A673 (cell line): Measurements from ENCODE around the gene MTMR8.

Experiments
- EZH2 ChIP-seq: fragments of 200-600 bp; sonication (generic); IDR thresholded peaks from 2 replicates; pipeline ENCODE4 v1.6.1; 2017; ENCODE audit warnings: borderline replicate concordance, low read depth, mild to moderate bottlenecking, mixed read lengths, antibody characterized with exemption, low read length; ENCODE audit not compliant: poor library complexity, severe bottlenecking
- TF ChIP-seq, protein P1 (sequence below): fragments of 300-800, 200-600 bp; sonication (generic); conservative IDR thresholded peaks from 2 replicates; pipeline ENCODE4 v1.5.1; 2017; ENCODE audit warnings: low read depth, mild to moderate bottlenecking, antibody characterized with exemption, low read length, moderate library complexity, mixed read lengths

DNA sequence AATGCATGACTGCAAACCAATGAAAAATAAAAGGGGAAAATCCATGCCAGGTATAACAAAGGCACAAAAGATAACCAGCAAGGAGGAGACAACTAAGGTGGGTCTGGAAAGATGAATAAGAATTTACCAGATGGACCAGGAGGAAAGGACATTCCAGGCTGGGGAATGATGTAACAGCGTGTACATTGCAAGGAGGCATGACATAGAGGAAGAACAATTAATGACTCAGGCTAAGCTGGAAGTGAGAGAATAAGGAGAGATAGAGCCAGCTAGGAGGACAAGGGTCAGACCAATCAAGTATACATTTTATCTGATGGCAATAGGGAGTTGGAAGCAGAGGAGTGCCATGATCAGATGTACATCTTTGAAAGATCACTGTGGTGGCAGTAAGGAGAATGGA lies 57.0 kb downstream of the MTMR8 start:
- TF ChIP-seq, protein P1, sequence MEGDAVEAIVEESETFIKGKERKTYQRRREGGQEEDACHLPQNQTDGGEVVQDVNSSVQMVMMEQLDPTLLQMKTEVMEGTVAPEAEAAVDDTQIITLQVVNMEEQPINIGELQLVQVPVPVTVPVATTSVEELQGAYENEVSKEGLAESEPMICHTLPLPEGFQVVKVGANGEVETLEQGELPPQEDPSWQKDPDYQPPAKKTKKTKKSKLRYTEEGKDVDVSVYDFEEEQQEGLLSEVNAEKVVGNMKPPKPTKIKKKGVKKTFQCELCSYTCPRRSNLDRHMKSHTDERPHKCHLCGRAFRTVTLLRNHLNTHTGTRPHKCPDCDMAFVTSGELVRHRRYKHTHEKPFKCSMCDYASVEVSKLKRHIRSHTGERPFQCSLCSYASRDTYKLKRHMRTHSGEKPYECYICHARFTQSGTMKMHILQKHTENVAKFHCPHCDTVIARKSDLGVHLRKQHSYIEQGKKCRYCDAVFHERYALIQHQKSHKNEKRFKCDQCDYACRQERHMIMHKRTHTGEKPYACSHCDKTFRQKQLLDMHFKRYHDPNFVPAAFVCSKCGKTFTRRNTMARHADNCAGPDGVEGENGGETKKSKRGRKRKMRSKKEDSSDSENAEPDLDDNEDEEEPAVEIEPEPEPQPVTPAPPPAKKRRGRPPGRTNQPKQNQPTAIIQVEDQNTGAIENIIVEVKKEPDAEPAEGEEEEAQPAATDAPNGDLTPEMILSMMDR: no peak
- TF ChIP-seq EZH2: no peak
